Measurements from ENCODE around the gene RAN. TPM values are rescaled to one million over a fixed set of nuclear protein-coding genes. Genes with fewer than 3 reads are reported as not detected.
"Not testable (repeated sequence)": the region's sequence is repeated elsewhere in the genome, so short reads cannot be mapped to it uniquely, and the experiment has no call there.

RAN gene
- total RNA-seq, 6 experiments from 2014 or later: 1,033 to 1,278 (median 1,071) TPM

DNA sequence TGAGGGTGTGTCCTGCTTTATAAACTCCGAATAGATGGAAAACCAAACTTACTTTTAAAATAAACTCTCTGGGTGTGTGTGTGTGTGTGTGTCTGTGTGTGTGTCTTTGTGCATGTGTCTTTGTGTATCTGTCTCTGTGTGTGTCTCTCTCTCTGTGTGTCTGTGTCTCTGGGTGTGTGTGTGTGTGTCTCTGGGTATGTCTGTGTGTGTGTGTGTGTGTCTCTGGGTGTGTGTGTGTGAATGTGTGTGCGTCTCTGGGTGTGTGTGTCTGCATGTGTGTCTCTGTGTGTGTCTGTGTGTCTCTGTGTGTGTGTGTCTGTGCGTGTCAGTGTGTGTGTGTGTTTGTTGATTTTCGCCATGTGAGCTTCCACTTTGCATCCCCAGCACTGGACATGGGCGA is 9.2 kb downstream of the RAN start:
- no peak overlapping the region for H3K4me3 Mint-ChIP-seq
- H3K27me3 Mint-ChIP-seq (ENCODE audit: insufficient read depth): peaks cover 1% of the 10 kb centered on the region; the same call in 1 of the 2 replicates
- H3K27ac Mint-ChIP-seq: no peak overlapping the region
- no peaks in the 10 kb centered on the region for H3K9me3 Mint-ChIP-seq
- peaks cover 11% of the 10 kb centered on the region; the same call in 1 of the 2 replicates for H3K4me1 Mint-ChIP-seq (ENCODE audit: low read depth)
- DNase-seq: no peak
- TF ChIP-seq, protein P1, sequence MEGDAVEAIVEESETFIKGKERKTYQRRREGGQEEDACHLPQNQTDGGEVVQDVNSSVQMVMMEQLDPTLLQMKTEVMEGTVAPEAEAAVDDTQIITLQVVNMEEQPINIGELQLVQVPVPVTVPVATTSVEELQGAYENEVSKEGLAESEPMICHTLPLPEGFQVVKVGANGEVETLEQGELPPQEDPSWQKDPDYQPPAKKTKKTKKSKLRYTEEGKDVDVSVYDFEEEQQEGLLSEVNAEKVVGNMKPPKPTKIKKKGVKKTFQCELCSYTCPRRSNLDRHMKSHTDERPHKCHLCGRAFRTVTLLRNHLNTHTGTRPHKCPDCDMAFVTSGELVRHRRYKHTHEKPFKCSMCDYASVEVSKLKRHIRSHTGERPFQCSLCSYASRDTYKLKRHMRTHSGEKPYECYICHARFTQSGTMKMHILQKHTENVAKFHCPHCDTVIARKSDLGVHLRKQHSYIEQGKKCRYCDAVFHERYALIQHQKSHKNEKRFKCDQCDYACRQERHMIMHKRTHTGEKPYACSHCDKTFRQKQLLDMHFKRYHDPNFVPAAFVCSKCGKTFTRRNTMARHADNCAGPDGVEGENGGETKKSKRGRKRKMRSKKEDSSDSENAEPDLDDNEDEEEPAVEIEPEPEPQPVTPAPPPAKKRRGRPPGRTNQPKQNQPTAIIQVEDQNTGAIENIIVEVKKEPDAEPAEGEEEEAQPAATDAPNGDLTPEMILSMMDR (IDR thresholded peaks at IDR 0.05): no peak
- peaks cover 9% of the 10 kb centered on the region for H3K36me3 Mint-ChIP-seq (ENCODE audit: low read depth)

DNA sequence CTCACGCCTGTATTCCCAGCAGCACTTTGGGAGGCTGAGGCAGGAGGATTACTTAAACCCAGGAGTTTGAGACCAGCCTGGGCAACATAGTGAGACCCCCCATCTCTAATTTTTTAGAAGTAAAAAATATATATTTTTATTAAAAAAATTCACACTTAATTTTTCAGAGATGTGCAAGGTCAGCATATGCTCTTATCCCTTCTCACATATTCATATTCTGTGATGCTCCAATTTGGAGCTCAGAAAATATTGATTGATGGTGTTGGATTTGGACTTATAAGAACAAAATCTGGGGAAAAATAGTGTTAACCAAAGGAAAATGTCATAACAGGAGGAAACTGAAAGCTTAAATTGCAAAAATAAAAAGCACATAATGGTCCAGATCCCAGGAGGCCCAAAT is 9.7 kb downstream of the RAN start:
- H3K36me3 Mint-ChIP-seq (ENCODE audit: low read depth): peaks cover 4% of the 10 kb centered on the region
- peaks cover 10% of the 10 kb centered on the region; the same call in 1 of the 2 replicates for H3K4me1 Mint-ChIP-seq (ENCODE audit: low read depth)
- TF ChIP-seq, protein P1 (IDR thresholded peaks at IDR 0.05): no peak
- no peak for DNase-seq
- no peak overlapping the region for H3K4me3 Mint-ChIP-seq
- peaks cover 1% of the 10 kb centered on the region; the same call in 1 of the 2 replicates for H3K27me3 Mint-ChIP-seq (ENCODE audit: insufficient read depth)
- H3K27ac Mint-ChIP-seq: no peak overlapping the region
- H3K9me3 Mint-ChIP-seq: no peaks in the 10 kb centered on the region

- not testable (repeated sequence) for H3K4me1 Mint-ChIP-seq (ENCODE audit: low read depth); H3K36me3 Mint-ChIP-seq (ENCODE audit: low read depth); H3K27ac Mint-ChIP-seq; DNase-seq; H3K27me3 Mint-ChIP-seq (ENCODE audit: insufficient read depth); H3K9me3 Mint-ChIP-seq; H3K4me3 Mint-ChIP-seq
These were observed 15.3 kb downstream of the RAN start for GRCh38 chr12:130887190-130887589.

GRCh38 chr12:130904064-130904463 is 32.2 kb downstream of the RAN start:
- no peak overlapping the region for H3K4me3 Mint-ChIP-seq
- no peaks in the 10 kb centered on the region for H3K4me1 Mint-ChIP-seq (ENCODE audit: low read depth)
- no peak overlapping the region for H3K27ac Mint-ChIP-seq
- H3K27me3 Mint-ChIP-seq (ENCODE audit: insufficient read depth): no peaks in the 10 kb centered on the region; the same call in none of the 2 replicates
- peaks cover 4% of the 10 kb centered on the region; the same call in 1 of the 2 replicates for H3K9me3 Mint-ChIP-seq
- DNase-seq: no peak
- H3K36me3 Mint-ChIP-seq (ENCODE audit: low read depth): no peaks in the 10 kb centered on the region
- TF ChIP-seq, protein P1 (IDR thresholded peaks at IDR 0.05): no peak

DNA sequence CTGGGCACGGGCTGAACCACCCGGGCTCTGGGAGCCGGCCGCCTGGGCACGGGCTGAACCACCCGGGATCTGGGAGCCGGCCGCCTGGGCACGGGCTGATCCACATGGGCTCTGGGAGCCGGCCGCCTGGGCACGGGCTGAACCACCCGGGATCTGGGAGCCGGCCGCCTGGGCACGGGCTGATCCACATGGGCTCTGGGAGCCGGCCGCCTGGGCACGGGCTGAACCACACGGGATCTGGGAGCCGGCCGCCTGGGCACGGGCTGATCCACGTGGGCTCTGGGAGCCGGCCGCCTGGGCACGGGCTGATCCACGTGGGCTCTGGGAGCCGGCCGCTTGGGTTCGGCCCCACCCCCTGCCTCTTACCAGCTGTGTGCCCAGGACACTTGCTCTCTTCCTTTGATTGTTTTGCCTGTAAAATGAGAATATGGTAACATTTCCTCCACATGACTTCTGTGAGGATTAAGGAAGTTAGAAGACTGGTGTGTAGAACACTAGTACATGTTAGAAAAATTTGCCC is 33.1 kb downstream of the RAN start:
- not testable (repeated sequence) for H3K36me3 Mint-ChIP-seq (ENCODE audit: low read depth); H3K27ac Mint-ChIP-seq; DNase-seq; H3K27me3 Mint-ChIP-seq (ENCODE audit: insufficient read depth); H3K4me1 Mint-ChIP-seq (ENCODE audit: low read depth); H3K4me3 Mint-ChIP-seq; H3K9me3 Mint-ChIP-seq

- H3K27ac Mint-ChIP-seq: no peak overlapping the region
- no peaks in the 10 kb centered on the region for H3K4me1 Mint-ChIP-seq (ENCODE audit: low read depth)
- H3K36me3 Mint-ChIP-seq (ENCODE audit: low read depth): no peaks in the 10 kb centered on the region
- peaks cover 4% of the 10 kb centered on the region; the same call in 1 of the 2 replicates for H3K9me3 Mint-ChIP-seq
- DNase-seq: no peak
- TF ChIP-seq, protein P1 (IDR thresholded peaks at IDR 0.05): no peak
- H3K27me3 Mint-ChIP-seq (ENCODE audit: insufficient read depth): no peaks in the 10 kb centered on the region; the same call in 1 of the 2 replicates
- no peak overlapping the region for H3K4me3 Mint-ChIP-seq
These were observed 37.2 kb downstream of the RAN start for GRCh38 chr12:130909111-130909510.

Measured in HFFc6 (cell line).